NK-92 treated with Interleukin-12 subunit alpha and Interleukin-12 subunit beta, amount 100 ng/mL, for 24 hours (cell line): ENCODE results near the gene DGKG.

Experiments
- DNase-seq: peaks from one replicate; lab custom pipeline; 2025; lab: John Stamatoyannopoulos, UW

DGKG gene

DNA sequence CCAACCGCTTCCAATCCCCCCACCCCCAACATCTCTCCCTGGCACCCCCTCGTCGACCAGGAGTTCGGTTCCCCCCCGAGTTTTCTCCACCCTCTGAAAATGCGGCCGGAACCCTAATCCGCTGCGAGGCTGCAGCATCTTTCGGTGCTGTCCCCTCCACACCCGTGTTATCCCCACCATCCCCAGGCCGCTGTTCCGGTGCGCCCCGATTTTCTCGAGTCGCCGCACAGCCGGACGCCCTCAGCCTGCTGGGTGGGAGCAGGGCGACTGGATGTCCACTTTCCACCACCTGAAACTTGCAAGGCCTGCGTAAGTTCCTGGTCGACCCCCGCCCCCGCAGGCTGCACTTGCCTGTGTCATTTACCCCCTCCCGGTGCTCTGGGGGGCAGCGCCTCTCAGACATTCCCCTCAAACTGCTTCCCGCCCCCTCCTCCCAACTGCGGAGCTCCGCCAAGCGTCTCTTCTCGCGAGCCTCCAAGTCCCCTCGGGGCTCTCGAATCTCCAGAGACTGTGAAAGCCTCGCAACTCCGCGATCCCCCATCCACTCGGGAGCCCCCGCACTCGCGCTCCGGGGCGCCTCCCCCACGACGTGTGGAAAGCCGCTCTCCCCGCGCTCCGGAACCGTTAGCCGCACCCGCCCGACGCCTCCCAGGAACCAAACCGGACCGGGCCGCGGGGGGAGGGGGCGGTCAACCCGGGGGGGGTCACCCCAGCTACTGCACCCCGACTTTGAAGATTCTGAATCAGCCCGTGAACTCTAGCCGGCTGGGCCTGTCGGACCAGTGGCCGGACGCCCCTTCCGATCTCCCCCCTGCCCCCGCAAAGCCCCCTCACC lies 253.7 kb downstream of the DGKG start:
- no peak for DNase-seq

DNA sequence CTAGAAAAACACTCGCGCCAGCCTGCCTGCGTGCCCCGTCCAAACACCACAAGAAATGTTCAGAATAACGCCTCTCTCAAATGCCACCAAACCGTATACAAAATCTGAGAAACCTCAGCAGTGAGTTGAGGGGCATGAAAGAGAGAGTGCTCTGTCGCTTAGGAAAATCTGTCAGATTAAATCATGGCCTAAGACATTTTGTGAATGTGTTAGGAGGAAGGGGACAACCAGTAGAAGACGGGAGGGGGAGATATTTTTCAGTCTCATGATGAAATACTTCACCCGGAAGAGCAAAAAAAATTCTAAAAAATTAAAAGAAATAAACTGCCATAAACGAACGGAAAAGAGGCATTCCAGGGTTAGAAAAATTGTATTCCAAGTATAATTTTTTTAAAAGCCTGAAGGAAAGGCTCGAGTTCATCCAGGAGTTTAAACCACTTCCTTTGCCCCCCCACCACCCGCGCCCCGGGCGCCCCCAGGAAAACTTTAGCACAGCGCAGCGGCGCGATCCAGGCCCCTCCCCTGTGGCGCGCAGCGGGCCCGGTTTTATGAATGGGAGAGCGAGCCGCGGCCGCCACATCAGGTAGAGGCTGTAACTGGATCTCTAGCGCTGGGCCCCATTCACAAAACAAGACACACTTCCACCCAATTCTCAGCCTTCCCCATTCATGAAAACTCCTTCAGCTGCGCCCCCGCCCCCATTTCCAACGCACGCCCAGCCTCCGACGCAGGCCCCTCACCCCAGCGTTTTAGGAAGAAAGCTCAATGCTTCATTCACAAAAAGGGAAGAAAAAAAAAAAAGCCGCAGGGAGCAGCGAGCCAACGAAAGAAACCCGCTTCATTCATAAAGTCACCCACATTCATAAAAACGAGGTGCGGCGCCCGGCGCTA lies 254.6 kb downstream of the DGKG start:
- DNase-seq = no peak

DNA sequence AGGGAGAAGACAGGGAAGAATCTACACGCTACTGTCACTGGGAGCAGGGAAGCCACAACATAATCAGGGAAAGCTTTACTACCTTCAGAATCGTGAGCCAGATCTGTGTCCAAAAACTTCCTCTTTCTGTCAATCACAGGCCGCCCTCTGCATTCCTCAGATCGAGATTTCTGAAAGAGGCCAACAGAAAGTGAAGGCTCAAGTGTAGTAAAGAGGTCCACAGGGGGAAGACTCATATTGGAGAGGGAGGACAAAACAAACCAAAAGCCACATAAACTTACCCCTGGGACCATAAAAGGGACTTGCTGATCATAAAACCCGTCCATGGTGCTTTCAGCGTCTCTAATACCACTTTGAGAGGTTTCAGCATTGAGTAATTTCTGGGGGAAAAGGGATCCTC lies 256.5 kb downstream of the DGKG start:
- no peak for DNase-seq

DNA sequence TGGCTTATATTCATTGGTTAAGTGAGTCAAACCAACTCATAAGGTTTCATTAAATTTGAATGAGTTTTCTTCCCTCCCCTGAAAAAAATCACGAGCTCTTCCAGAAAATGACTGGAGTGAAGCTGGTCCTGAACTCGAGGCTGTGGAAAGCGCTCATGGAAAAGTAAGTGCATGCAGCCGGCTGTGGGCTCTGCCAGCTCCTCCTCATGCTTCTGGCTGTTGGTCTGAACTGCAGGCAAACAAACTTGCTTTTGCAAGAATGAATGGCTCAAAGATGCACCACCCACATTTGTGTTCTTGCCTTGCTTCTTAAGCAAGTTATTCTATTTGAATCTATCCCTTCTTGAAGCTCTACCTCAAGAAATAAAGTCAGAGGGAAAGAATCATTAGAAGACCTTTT lies 259.3 kb downstream of the DGKG start:
- DNase-seq = no peak

DNA sequence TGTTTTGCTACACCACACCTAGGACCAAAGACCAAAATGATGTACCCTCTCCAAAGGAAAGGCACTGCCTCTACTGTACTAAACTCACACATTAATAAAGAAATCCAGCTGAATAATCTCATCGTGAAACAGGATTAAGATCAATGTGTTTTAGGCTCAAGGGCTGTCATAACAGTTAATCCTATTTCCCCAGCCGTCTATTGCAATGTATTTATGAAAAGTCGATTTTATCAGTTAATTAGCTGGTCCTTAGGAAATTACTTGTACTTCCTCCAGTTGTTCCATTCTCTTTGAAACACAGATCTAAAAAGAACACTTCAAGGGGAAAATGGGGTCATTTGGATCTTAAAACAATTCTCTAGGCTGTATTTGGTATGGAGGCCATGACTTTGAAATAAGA lies 261.6 kb downstream of the DGKG start:
- no peak for DNase-seq

DNA sequence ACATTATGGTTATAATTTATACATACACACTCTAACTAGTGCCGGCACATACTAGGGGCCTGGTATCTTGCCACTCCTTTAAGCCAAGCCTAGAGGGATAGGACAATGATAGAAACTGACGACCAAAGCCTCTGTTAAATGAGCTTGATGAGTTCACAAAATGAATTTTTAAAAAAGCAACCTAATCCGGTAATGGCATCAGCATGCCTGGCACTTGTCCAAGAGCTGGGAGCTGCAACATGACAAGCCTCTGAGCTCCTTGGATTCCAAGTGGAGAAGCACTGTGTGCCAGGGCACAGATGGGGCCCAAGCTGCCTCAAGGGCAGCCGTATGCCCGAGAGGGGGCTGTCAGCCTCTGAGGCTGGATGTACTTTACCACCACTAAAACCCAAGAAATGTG lies 262.9 kb downstream of the DGKG start:
- DNase-seq = no peak

DNA sequence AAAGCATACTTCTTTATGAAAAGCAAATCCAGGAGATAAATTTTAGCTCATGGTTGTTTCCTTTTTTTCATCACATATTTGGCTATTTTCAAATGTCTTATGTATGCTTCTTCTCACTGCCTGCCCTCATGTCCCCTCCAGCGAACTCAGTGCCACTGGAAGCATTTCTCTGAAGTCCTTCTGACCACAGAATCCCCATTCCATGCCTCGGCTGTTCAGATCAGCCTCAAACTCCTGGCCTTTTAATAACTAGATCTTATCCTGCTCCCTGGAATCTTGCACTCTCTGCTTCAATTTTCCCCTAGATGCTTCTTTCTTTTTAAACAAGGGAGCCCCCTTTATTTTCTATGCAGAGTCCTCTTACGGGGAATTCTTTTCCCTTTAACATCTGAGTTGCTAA lies 263.3 kb downstream of the DGKG start:
- DNase-seq = no peak

DNA sequence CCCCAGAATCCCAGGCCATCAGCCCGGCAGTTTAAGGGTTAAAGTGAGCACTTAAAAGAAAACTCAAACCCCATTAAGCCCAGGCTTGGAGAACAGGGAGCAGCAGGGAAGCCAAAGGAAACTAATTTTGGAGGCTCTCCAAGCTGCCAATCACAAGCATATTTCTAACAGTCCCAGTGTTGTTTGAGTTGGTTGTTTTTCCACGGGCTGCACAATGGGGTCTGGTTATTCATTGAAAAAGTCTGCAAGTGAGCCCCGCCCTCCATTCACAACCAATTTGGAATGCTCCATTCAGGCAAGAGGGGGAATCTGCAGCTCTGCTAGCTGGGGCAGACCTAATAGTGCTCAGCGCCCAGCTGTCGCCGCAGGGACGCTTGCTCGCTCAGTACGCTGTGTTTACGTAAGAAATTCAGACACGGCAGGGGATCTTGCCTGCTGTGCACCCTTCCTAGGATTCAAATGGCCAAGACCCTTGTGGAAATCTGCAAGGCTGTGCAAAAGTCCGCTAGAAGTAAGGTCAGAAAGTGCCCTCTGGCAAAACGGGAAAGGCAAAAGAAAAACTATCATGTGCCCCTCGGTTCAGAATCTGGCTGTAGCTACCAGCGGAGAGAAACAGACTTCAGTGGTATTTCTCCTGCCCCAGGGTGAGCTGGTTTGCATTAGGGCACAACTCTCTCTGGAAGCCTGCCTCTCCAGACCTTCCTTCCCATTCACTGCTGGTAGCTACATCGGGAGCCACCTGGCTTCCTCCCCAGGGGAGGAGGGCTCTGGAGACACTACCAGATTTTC lies 264.2 kb downstream of the DGKG start:
- no peak for DNase-seq

DNA sequence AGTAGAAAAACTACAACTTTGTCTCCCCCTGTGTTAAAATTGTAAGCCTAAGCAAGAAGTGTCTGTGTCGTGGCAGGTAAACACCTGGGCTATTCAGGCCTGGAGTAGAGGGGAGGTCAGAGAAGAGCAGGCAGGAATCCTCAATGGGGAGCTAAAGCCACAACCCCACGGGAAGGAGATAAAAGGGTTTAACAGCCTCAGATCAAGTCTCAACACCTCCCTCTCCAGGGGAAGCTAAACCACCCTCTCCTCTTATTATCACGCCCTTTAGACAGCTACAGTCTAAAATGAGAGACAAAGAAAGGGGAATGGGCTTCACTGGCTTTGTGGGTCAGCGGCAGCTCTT lies 264.7 kb downstream of the DGKG start:
- no peak for DNase-seq
